Inflammatory macrophage treated with lipopolysaccharide for 4 hours (primary cell): ENCODE measurements around the gene PDGFRB.
"Not testable (repeated sequence)": the region's sequence is repeated elsewhere in the genome, so short reads cannot be mapped to it uniquely, and the experiment has no call there.

Experiments
- DNase-seq: peaks from one replicate; pipeline ENCODE4 v3.0.0-alpha.2; 2020

PDGFRB gene

DNA sequence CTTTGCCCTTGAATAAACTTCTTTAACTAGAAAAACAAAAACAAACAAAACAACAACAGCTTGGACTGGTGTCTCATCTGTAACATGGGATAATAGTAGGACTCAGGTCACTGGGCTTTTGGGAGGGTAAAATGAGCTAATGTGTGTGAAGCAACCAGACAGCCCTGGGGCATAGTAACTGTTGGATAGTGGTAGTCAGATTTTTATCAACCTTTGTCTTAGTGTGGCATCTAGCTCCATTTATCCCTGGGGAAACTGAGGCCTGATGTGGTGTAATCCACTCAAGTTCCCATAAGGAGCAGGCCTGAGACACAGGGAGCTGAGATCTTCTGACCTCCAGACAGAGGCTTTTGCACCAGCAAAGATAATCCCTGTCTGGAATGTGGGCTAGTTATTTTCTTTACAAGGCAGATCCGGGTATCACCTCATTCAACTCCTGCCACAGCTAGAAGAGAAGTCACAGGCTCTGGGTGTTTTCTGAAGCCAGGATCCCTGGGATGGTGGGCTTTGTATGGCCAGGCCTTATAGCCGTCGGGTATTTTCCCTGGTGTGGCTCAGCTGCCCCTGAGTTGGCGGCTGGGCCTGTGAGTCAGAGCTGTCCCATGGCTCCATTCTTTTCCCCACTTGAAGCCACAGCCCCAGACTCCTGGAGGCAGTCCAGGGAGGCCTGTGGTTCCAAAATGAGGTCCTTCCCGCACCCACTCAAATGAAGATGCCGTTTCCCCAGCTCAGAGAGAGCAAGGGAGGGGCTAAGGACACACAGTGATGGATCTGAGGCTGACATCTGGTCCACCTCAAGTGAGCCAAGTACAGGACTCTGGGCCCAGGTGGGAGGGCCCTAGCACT is 43.2 kb downstream of the PDGFRB start:
- peak; percentile 90 for DNase-seq

DNA sequence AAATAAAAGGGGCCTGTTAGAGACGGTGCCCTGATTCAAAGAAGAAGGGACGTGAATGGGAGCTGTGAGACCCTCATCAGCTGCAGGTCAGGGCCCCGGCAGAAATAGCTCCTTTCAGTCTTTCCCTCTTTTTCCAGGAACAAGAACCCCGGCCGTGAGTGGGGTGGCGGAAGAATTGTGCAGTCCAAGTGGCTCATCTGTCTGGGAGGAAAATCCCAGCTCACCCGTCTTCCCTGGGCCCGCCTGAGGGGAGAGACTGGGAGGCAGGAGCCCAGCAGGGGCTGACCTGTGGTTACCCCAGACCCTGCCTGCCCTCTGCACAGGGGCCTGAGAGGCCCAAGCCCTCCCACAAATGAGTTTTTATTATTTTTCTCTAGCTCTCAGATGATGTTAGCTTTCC is 44.5 kb downstream of the PDGFRB start:
- no peak for DNase-seq

DNA sequence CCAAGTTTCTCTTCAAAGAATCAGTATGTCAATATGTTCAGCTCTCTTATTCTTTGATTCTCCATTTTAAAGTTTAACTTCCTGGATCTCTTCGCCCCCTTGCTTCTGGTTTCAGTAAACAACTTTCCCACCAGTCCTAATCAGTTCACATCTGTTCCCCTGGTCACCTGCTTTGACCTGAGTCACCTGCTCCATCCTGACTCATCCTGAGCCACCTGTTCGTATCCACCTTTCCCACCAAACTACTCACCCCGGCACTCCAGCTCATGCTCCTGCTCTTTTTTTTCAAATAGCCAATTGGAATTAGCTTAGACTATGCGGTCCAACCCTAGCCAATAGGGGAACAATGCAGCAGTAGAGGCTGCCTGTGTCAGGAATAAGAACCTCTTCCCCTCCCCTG is 45.7 kb downstream of the PDGFRB start:
- no peak for DNase-seq

DNA sequence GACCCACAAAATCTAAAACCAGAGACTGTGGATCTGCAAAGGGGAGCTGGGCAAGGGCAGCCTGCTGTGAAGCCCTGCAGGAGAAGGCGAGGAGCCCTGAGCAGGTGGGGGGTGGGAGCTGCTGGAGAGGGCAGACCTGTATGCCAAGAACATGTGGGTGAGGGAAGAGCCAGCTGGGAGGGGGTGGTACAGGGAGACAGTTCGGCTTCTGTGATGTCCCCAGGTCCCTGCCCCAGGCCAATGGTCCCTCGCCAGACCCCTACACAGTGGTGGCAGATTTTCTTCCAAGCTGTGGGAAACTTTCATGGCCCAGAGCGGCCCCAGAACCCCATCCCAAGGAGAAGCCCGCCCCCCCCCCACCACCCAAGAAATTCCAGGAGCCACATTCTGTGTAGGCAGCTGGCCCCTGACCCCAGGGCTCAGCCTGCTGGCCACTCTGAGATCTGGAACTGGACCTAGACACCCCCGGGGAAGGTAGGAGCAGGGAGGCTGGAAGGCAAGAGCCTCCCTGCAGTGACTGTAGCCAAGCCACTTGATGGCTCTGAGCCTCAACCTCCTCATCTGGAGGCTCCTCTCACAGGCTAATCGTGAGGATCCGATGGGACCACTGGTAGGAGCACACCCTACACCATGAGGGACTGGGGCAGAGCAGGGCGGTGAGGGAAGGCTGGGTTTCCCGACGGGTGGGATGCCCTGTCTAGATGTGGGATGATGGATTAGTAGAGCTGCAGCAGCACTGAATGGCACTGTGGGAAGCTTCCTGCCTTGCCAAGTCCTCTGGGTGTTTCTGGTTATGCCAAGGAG is 46.7 kb downstream of the PDGFRB start:
- DNase-seq = no peak

DNA sequence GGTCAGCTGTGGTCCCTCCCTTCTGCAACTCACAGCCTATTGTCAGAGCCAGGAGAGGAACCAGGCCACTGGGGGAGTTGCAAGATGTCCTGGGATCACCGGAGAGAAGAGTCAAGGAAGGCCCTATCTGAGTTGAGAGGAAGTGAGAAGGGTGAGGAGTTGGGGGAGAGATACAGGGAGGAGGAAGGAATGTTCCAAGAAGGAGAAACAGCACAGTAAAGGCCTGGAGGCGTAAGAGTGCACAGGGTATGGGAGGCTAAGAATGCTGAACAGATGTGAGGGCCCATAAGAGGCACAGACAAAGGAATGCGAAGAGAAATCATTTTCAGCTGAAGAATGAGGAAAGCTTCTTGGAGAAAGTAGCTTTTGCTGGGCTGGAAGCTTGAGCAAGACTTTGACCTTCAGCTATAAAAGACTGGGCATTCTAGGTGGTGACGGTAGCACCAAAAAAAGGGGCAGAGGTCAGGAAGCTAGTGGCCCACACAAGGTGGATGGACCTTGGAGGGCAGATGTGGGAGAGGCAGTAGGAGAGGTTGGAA is 47.7 kb downstream of the PDGFRB start:
- DNase-seq = peak; percentile 38

DNA sequence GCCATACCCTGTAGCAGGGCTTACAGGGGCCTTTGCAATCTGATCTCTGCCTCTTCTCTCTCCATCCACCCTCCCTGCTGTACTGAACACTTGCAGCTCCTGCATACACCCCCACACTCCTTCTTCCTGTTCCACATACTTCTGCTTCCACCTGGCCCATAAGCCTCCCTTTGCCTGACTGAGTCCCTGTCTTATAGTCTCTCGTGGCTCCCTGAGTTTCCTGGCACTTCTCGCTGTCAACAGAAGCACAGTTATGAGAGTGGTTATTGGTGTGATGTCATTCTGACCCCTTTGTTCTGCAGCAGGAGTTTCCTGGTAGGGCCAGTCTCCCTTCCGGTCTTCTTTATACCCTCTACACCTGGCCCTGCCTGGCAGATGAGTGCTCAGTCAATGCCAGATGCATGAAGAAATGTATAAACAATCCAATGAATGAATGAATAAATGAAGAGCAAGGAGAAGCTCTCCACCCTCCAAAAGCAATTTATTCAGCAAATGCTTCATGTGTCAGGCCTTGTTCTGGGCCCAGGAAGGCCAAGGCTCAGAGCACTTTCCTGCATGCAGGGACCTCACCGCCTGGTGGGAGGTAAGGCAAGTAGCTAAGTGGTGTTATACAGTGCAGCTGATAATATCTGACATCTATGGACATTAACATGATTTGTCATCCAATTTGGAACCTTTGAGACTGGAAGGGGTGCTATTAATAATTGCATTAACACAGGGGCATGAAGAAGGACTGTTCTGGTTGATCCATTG is 48.8 kb downstream of the PDGFRB start:
- no peak for DNase-seq

DNA sequence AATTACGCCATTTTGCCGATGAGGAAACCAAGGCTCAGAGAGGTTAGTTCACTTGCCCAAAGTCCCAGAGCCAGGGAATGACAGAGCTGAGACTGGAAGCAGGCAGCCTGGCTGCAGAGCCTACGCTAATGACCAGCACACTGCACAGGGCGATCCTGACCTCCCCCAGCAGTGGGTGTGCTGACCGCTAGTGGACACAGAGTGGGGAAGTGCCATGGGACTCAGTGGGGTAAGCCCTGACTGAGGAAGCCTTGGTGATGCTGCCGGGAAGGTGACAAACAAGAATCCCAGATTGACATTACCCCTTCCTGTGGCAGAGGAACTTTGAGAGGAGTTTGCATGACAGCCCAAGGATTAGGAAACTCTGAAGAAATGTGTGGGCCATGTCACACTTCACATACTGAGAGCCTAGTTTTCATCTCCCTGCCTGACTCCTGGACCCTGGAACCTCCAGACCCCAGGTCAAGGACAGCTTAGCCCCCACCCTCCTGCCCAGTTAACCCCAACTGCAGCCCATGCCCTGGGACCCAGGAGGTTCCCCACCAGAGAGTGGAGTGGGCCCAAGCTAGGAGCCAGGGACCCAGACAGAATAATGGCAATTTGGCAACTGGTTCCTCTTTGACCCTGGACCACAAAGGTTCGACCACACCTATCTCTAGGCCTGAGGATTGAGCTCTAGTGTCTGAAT is 49.6 kb downstream of the PDGFRB start:
- DNase-seq = peak; percentile 93

DNA sequence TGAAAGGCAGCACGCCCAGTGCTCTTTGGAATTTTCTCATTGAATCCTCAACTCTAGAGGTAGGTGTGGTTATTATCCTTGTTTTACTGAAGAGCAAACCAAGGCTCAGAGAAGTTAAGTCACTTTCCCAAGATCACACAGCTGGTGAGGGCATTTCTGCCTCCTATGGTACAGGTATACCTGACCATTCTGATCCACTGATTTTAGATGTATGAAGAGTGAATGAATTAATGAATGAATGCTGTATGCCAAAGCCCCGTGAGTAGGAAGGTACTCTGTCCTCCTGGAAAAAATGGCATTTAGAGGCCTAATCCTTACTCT is 51.1 kb downstream of the PDGFRB start:
- DNase-seq = no peak

DNA sequence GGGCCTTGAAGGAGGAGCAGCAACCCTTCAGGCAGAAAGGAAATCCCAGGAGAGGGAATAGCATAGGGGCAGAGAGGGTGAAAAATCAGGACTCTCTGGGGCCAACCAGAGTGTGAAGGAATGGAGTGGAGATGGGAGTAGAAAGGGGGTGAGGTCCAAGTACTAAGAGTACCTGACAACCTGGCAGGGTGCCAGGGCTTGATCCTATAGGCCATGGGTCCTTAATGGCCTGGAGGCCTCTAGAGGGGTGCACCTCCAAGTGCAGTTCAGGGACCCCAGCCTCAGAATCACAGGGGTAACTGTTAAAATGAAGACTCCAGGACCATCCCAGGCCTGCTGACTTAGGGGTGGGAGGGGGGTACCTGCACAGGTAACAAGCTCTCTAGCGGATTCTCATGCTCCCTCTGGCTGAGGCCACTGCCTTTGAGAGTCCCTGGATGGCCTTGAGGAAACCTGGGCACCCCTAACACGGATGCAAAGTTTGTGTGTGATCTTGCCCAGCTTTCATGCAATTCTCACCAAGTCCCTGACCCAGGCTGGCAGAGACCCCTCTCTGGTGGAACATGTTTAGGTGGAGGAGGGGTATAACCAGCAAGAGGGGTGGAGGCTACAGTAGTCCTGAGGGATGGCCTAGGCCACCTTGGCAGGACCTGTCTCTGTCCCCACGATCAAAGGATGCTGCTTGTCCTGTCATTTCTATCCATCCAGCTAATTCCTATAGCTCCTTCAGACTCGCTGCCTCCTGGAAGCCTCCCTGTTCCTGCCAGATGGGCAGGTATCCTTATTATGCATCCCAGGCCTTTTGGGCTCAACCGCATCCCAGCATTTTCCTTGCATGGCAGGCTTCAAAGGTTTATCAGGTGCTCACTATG is 51.7 kb downstream of the PDGFRB start:
- DNase-seq = no peak

DNA sequence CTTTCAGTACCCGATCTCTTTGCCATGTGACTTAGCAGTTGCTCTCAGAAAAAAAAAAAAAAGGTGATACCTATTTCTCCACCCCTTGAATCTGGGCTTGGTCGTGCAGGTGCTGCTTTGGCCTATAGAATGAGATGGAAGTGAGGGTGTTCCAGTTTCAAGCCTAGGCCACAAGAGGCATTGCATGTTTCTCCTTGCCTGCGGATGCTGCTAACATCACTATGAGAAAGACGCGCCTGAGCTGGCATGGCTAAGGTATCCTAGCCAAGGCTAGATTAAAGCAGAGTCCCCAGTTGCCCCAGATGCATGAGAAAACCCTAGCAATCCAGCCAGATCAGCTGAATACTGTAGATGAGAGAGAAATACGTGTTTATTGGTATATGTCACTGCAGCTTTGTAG is 54.6 kb downstream of the PDGFRB start:
- DNase-seq = no peak

DNA sequence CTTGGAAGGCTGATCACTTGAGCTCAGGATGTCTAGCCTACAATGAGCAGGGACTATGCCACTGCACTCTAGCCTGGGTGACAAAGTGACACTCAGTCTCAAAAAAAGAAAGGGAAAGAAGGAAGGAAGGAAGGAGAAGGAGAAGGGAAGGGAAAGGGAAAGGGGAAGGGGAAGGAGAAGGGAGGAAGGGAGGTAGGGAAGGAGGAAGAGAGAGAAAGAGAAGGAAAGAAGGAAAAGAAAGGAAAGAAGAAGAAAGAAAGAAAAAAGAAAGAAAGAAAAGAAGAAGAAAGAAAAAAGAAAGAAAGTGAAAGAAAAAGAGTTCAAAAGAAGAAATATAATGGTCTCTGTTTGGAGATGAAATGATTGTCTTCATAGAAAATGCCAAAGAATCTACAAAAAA is 58.5 kb downstream of the PDGFRB start:
- DNase-seq = no peak

DNA sequence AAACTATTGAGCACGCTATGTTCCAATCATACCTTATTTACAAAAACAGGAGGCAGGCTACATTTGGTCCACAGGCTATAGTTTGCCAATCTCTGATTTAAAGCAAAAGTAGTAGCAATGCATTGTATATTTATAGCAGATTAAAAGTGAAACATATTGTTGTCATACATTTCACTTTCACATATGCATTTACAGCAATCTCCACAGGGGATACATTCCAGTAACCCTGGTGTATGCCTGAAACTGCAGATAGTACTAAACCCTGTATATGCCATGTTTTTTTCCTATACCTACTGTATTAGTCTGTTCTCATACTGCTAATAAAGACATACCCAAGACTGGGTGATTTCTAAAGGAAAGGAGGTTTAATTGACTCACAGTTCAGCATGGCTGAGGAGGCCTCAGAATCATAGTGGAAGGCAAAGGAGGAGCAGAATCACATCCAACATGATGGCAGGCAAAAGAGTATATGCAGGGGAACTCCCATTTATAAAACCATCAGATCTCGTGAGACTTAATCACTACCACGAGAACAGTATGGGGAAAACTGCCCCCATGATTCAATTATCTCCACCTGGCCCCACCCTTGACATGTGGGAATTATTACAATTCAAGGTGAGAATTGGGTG is 63.4 kb downstream of the PDGFRB start:
- DNase-seq = peak; percentile 59

DNA sequence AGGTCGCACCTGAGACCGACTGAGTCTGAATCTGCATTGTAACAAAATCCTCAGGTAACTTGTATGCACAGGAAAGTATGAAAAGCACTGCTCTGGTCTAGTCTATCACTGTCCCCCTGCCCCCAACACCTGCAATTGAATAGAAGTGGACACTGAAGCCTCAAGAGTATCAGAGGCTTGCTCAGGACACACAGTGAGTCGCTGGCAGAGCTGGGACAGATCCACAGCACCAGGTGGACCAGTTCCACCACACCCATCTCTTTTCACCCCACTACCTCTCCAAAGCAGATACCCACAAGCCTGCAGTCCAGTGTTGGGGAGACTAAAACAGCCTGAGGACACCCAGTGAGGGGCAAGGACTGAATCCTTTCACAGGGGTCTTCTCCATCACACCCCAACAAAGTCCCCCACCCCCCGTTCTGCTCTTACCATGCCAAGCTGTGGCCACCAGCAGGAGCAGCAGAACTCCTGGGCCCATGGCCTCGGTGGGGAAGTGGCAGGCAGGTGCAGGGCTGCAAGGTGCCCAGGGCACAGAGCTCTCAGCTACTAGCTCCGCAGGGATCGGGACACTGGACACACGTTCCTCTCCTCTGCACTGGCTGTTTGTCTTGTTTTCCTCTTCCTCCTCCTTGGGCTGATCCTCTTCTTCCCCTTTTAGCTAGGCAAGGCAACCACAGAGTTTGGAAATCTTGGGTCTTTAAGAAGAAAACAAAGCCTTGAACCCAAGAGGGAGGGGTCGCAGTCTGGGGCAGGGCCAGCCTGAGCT is 69.5 kb downstream of the PDGFRB start, which contains the start of gene CSF1R:
TSS of gene CSF1R (minus strand) at position 605 of the 766 bp plus-strand sequence. CDS start at position 478, 127 bp downstream.
- peak; percentile 73 for DNase-seq

DNA sequence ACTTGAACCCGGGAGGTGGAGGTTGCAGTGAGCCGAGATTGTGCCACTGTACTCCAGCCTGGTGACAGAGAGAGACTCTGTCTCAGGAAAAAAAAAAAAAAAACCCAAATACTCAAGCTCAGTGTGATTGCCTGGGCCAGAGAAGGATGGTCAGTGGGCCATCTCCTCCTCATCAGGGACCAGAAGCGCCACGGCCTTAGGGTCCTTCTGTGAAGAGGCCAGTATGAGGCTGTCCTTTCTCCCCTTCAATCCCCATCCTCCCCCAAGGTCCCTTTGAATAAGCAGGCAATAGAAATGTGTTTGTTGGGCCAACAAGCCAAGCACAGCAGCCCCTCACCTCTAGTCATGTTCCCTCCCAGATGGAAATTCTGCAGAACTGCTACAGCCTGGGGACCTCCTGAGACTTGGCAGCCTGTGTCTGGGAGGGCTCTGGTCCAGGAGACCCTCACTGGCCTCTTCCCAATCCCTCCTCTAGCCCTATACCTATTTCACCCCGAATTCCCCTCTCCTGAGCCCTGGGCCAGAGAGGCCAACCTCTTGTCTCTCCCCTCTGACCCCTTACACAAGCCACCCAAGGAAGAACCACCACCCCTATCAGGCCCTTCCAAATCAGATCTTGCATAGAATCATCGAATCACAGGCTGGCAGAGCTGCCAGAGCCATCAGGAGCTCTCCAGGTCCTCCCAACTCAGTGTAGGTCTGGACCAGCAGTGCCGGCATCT is 70.3 kb downstream of the PDGFRB start:
- no peak for DNase-seq

DNA sequence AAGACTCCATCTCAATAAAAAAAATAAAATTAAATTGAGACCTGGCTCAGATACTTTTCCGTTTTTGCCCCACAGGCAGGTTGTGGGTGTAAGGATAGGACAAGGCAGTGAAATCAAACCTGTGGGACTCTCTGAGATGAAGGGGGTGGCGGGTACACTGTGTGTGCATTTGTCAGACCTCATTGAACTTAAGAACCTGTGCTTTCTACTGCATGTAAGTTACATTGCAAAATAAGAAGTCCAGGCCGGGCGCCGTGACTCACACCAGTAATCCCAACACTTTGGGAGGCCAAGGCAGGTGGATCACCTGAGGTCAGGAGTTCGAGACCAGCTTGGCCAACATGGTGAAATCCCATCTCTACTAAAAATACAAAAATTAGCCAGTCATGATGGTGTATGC is 70.9 kb downstream of the PDGFRB start:
- not testable (repeated sequence) for DNase-seq

DNA sequence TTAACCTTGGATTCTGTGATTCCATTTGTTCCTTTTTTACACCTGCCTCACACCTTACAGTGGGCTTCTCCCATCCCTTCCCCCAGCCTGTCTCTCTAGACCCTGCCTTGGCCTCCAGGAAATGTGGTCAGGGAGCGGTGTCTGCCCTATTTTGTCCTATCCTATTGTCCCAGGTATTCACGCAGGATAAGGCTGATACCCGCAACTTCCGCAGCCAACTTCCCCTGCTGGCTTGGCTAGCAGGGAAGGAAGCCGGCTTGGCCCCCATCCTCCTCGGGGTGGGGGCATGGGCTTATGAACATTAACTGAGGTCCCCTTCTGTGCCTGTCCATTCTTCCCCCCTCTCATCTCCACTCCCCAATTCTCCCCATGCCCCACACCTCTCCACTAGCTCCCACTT is 72.8 kb downstream of the PDGFRB start:
- no peak for DNase-seq

DNA sequence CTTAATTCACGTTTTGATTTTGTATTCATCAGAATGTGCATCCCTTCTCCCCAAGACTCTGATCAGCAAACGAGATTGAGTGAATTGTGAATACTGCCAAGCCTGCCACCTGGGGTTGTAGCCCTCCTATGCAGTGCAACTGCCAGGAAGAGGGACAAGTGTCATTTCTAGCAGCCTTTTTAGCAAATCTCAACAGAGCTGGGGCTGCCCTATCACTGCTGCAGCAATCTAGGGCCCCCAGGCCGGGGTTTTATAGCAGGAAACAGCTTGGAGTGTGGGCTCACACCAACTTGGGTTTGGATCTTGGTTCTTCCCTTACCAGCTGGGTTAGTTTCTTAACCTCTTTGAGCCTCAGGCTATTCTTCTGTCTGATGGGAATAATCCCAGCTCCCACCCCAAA is 73.3 kb downstream of the PDGFRB start:
- DNase-seq = no peak

DNA sequence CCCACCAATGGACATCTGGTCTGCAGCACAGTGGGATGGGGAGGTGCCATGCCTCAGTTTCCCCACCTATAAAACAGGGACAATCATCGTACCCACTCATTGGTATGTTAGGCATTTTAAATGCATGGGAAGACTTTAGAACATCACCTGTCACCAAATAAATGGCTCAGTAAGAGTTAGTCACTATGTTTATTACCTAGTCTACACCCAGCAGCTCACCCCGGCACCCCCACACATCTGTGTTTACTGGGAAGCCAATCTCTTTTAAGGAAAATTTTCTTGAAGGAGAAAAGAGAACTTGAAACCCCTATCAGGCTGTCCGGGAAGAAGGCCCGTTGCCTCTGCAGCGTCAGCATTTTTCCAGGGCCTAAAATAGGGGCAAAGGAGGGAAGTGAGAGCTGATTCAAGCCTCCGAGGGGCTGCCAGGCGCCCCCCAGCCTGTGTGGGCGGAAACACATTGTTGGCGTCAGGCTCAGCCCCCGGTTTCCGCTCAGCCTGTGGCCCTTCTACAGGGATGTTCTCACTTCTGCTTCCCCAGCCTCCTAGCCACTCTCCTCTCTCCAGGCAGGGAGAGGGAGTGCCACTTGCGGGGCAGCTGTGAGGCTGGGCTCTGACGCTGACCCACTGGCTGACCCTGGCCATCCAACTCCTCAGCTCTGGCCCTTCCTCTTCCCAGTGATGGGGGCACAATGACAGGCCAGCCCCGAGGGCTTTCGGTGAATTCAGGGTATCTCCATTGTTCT is 73.9 kb downstream of the PDGFRB start:
- DNase-seq = peak; percentile 97
